HL-60 (cell line): ENCODE measurements around the gene CLSTN2.

Experiments
- GABPA ChIP-seq: IDR thresholded peaks from 2 replicates; pipeline ENCODE4 v1.6.1; 2012; ENCODE audit warnings: low read depth
- POLR2AphosphoS5 ChIP-seq: IDR thresholded peaks from 2 replicates; pipeline ENCODE4 v1.6.1; 2012; ENCODE audit warnings: low read depth
- TF ChIP-seq, protein P1 (sequence below): IDR thresholded peaks from one replicate; pipeline ENCODE4 v1.5.1; 2011; ENCODE audit warnings: low read length, control low read depth, inconsistent platforms; ENCODE audit not compliant: insufficient read depth

DNA sequence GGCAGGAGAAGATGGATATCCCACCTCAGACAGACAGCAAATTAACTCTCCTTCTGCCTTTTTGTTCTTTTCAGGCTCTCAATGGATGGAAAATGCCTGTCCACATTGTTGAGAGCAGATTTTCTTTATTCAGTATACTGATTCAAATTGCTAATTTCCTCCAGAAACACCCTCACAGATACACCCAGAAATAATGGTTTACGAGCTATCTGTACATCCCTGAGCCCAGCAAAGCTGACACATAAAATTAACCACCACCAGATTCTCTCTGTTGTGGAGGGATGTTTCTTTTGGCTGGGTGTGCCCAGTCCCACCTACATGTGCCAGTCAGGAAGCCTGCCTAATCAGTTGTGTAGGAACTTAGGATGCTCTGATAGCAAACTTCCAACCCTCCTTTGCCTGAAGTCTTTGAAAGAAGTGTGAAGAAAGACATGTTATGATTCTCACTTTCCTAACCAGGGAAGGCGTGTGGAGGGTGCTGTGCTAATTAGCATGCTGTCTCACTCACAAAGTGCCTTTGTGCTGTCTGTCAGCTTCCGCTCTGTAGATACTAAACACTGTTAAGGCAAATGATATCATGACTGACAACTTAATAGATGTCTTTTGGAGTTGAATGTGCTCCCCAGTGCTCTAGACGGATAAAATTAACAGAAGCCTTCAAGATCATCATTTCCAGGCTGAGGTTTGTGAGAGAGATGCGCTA is 208.5 kb downstream of the CLSTN2 start:
- TF ChIP-seq POLR2AphosphoS5 (no peak), GABPA (no peak)
- TF ChIP-seq, protein P1, sequence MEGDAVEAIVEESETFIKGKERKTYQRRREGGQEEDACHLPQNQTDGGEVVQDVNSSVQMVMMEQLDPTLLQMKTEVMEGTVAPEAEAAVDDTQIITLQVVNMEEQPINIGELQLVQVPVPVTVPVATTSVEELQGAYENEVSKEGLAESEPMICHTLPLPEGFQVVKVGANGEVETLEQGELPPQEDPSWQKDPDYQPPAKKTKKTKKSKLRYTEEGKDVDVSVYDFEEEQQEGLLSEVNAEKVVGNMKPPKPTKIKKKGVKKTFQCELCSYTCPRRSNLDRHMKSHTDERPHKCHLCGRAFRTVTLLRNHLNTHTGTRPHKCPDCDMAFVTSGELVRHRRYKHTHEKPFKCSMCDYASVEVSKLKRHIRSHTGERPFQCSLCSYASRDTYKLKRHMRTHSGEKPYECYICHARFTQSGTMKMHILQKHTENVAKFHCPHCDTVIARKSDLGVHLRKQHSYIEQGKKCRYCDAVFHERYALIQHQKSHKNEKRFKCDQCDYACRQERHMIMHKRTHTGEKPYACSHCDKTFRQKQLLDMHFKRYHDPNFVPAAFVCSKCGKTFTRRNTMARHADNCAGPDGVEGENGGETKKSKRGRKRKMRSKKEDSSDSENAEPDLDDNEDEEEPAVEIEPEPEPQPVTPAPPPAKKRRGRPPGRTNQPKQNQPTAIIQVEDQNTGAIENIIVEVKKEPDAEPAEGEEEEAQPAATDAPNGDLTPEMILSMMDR, result no peak
